Measurements from ENCODE around the gene PACRG. TPM values are rescaled to one million over a fixed set of nuclear protein-coding genes. Genes with fewer than 3 reads are reported as not detected.

The PACRG gene
- total and polyA plus RNA-seq, 2 donors (not counting 3 experiments of a cell fraction or from before 2014, with no cell fraction given) = 0.08 TPM; not detected in 1

DNA sequence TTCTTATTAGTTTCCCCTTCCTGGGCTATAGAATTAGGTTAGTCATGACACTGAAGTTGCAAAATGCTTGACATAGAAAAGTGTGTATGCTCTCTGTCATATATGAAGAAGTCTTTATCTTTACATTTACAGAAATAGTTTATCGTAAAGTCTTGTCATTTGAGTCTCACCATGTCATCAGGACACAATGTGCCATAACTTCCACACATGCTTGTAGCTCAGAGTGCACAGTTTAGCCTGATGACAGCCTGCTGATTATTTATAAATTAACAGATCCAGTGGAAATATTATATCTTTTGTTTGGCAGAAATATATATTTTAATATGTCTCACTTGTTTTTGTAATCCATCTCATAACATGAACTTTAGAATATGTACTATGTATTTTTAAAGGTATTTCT lies 399.8 kb downstream of the PACRG start:
- H3K27me3 ChIP-seq (ENCODE audit: control insufficient read depth in 2 of 2, insufficient read depth in 2 of 2, low read length in 2 of 2) = no peaks in the 10 kb centered on the region
- CTCF ChIA-PET = interaction anchor here (1.5 to 1.7 kb wide), 2 partner anchors 14 to 27 kb away, joined by 3 to 4 read pairs; no protein-coding TSS in a partner anchor
- no peaks in the 10 kb centered on the region for H3K4me1 ChIP-seq (ENCODE audit: control insufficient read depth, extremely low read depth, insufficient read depth, low read length)
- no TSS peak for BruUV-seq (replicated peaks)
- POLR2A ChIA-PET = no interaction called here
- H3K4me3 ChIP-seq (replicated peaks in 1 of 3; ENCODE audit: insufficient read depth in 1 of 3, low read depth in 1 of 3, low read length in 3 of 3) = no peak overlapping the region
- no peaks in the 10 kb centered on the region for H3K36me3 ChIP-seq (ENCODE audit: control insufficient read depth in 2 of 2, extremely low read depth in 1 of 2, insufficient read depth in 2 of 2, low read length in 2 of 2)
- dilution Hi-C loops (cut with MboI; ENCODE audit: extremely low pct_ligation_motif_present, low sequenced_read_pairs) (no loop called here), intact Hi-C loops (cut with micrococcal nuclease) (no loop called here)
- no peak overlapping the region for H2AFZ ChIP-seq (ENCODE audit: low read depth, low read length)
- H3K9ac ChIP-seq (replicated peaks; ENCODE audit: extremely low read depth, insufficient read depth, low read length) = no peak overlapping the region
- H3K27ac ChIP-seq (ENCODE audit: insufficient read depth, low read depth, low read length) = no peak overlapping the region
- no peak for FAIRE-seq
- no peaks in the 10 kb centered on the region for H3K9me1 ChIP-seq (replicated peaks; ENCODE audit: control insufficient read depth, extremely low read depth, insufficient read depth, low read length)
- H3K4me2 ChIP-seq (ENCODE audit: insufficient read depth, low read length) = no peak overlapping the region
- no peak for TF ChIP-seq POLR2AphosphoS5 (IDR thresholded peaks at IDR 0.05; ENCODE audit: insufficient read depth, low read depth, low read length)
- TF ChIP-seq, protein P1, sequence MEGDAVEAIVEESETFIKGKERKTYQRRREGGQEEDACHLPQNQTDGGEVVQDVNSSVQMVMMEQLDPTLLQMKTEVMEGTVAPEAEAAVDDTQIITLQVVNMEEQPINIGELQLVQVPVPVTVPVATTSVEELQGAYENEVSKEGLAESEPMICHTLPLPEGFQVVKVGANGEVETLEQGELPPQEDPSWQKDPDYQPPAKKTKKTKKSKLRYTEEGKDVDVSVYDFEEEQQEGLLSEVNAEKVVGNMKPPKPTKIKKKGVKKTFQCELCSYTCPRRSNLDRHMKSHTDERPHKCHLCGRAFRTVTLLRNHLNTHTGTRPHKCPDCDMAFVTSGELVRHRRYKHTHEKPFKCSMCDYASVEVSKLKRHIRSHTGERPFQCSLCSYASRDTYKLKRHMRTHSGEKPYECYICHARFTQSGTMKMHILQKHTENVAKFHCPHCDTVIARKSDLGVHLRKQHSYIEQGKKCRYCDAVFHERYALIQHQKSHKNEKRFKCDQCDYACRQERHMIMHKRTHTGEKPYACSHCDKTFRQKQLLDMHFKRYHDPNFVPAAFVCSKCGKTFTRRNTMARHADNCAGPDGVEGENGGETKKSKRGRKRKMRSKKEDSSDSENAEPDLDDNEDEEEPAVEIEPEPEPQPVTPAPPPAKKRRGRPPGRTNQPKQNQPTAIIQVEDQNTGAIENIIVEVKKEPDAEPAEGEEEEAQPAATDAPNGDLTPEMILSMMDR (IDR thresholded peaks at IDR 0.05; ENCODE audit: extremely low read depth in 1 of 2, insufficient read depth in 1 of 2, low read depth in 1 of 2, low read length in 2 of 2) = no peak
- TF ChIP-seq GATA2 (IDR thresholded peaks at IDR 0.05; ENCODE audit: insufficient read depth, insufficient read length, low read depth, low read length) = no peak
- TF ChIP-seq JUN (IDR thresholded peaks at IDR 0.05; ENCODE audit: borderline replicate concordance, insufficient read depth, insufficient read length, low read depth) = no peak
- TF ChIP-seq MYC (IDR thresholded peaks at IDR 0.05; ENCODE audit: low read depth, low read length) = no peak
- no peak for TF ChIP-seq POLR2A (IDR thresholded peaks at IDR 0.05; ENCODE audit: low read depth, low read length)
- TF ChIP-seq, protein P2, sequence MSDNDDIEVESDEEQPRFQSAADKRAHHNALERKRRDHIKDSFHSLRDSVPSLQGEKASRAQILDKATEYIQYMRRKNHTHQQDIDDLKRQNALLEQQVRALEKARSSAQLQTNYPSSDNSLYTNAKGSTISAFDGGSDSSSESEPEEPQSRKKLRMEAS (IDR thresholded peaks at IDR 0.05; ENCODE audit: insufficient read depth, insufficient read length) = no peak
- TF ChIP-seq EZH2 (IDR thresholded peaks at IDR 0.05; ENCODE audit: borderline replicate concordance, low read depth, low read length, severe bottlenecking) = no peak
- no peak for TF ChIP-seq FOS (IDR thresholded peaks at IDR 0.05; ENCODE audit: borderline replicate concordance, insufficient read depth, low read length)
- H3K79me2 ChIP-seq (ENCODE audit: control insufficient read depth, insufficient read depth, low read length) = no peaks in the 10 kb centered on the region
- no peak for DNase-seq (ENCODE audit: low read depth, low spot score)
- no peaks in the 10 kb centered on the region for H4K20me1 ChIP-seq (replicated peaks; ENCODE audit: control insufficient read depth, extremely low read depth, insufficient read depth, low read length)
- H3K9me3 ChIP-seq (replicated peaks; ENCODE audit: control insufficient read depth, insufficient read depth, low read length) = no peaks in the 10 kb centered on the region
